Measurements from ENCODE around the gene ENPEP.
"Not testable (repeated sequence)": the region's sequence is repeated elsewhere in the genome, so short reads cannot be mapped to it uniquely, and the experiment has no call there.

ENPEP gene

GRCh38 chr4:110485452-110485851, 9.5 kb downstream of the ENPEP start:
- no peak for DNase-seq (ENCODE audit: low read depth in 2 of 2)

GRCh38 chr4:110486256-110486655, 10.3 kb downstream of the ENPEP start:
- no peak for DNase-seq (ENCODE audit: low read depth in 2 of 2)

- DNase-seq (ENCODE audit: low read depth in 2 of 2), result not testable (repeated sequence)
Measured at GRCh38 chr4:110486850-110487249, 10.9 kb downstream of the ENPEP start.

GRCh38 chr4:110487873-110488272, 11.9 kb downstream of the ENPEP start:
- no peak for DNase-seq (ENCODE audit: low read depth in 2 of 2)

GRCh38 chr4:110489901-110490508, 14.1 kb downstream of the ENPEP start:
- DNase-seq (ENCODE audit: low read depth in 2 of 2), result no peak

- DNase-seq (ENCODE audit: low read depth in 2 of 2), result no peak
Measured at GRCh38 chr4:110492522-110492921, 16.6 kb downstream of the ENPEP start.

GRCh38 chr4:110493520-110493919, 17.6 kb downstream of the ENPEP start:
- DNase-seq (ENCODE audit: low read depth in 2 of 2), result no peak

GRCh38 chr4:110498420-110498819, 22.5 kb downstream of the ENPEP start:
- no peak for DNase-seq (ENCODE audit: low read depth in 2 of 2)

- DNase-seq (ENCODE audit: low read depth in 2 of 2), result no peak
Measured at GRCh38 chr4:110499126-110499525, 23.2 kb downstream of the ENPEP start.

- DNase-seq (ENCODE audit: low read depth in 2 of 2), result no peak
Measured at GRCh38 chr4:110501826-110502225, 25.9 kb downstream of the ENPEP start.

- DNase-seq (ENCODE audit: low read depth in 2 of 2), result no peak
Measured at GRCh38 chr4:110503270-110504083, 27.5 kb downstream of the ENPEP start.

- DNase-seq (ENCODE audit: low read depth in 2 of 2), result no peak
Measured at GRCh38 chr4:110504084-110504435, 28.1 kb downstream of the ENPEP start.

GRCh38 chr4:110505440-110505839, 29.5 kb downstream of the ENPEP start:
- no peak for DNase-seq (ENCODE audit: low read depth in 2 of 2)

GRCh38 chr4:110508827-110509710, 33.1 kb downstream of the ENPEP start:
- DNase-seq (ENCODE audit: low read depth in 2 of 2), result no peak

- no peak for DNase-seq (ENCODE audit: low read depth in 2 of 2)
Measured at GRCh38 chr4:110510277-110510676, 34.3 kb downstream of the ENPEP start.

- DNase-seq (ENCODE audit: low read depth in 2 of 2), result no peak
Measured at GRCh38 chr4:110510955-110511544, 35.1 kb downstream of the ENPEP start.

GRCh38 chr4:110512901-110513300, 36.9 kb downstream of the ENPEP start:
- no peak for DNase-seq (ENCODE audit: low read depth in 2 of 2)

- no peak for DNase-seq (ENCODE audit: low read depth in 2 of 2)
Measured at GRCh38 chr4:110514889-110515479, 39.0 kb downstream of the ENPEP start.

GRCh38 chr4:110515676-110516075, 39.7 kb downstream of the ENPEP start:
- no peak for DNase-seq (ENCODE audit: low read depth in 2 of 2)

- no peak for DNase-seq (ENCODE audit: low read depth in 2 of 2)
Measured at GRCh38 chr4:110516106-110516922, 40.4 kb downstream of the ENPEP start.
